Measurements from ENCODE around the gene ZC3H7A. TPM values are rescaled to one million over a fixed set of nuclear protein-coding genes. Genes with fewer than 3 reads are reported as not detected.

ZC3H7A gene
- total and polyA plus RNA-seq, 7 experiments from 2014 or later: 40.1 to 102 (median 87.1) TPM

DNA sequence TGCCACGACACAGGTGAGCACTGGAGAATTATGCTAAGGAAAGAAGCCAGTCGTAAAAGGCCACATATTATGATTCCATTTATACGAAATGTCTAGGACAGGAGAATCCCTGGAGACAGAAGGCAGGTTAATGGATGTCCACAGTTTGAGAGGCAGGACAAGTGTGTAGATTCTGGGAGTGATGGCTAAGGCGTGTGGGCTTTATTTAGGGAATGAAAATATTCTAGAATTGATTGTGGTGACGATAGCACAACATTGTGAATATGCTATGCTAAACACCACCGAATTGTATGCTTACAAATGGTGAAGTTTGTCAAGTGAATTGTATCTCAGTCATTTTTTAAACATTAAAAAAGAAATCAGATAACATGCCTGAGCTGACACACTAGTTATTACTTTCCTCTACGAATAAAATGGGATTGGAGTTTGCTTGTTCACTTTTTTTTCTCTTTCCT, 49.1 kb downstream of the ZC3H7A start:
- H3K4me3 ChIP-seq (ENCODE audit: low read length): no peak overlapping the region
- ChIA-PET POLR2A (interaction anchor here (1.0 kb wide), 1 partner anchor 10 kb away, joined by 4 read pairs; no protein-coding TSS in a partner anchor), CTCF (no interaction called here)
- Mint-ChIP-seq H3K27ac (peak overlapping the region in 8 of 9 donors; percentile 8 to 87 (median 52)), H3K27me3 (no peaks in the 10 kb centered on the region), H3K4me3 (no peak overlapping the region), H3K36me3 (peaks cover 9 to 25% (median 23%) of the 10 kb centered on the region in 5 donors), H3K4me1 (peaks cover 7 to 17% (median 10%) of the 10 kb centered on the region in 7 donors), H3K9me3 (no peaks in the 10 kb centered on the region)
- H3K9me3 ChIP-seq (ENCODE audit: control insufficient read depth in 2 of 3, low read length in 3 of 3): no peaks in the 10 kb centered on the region
- no peaks in the 10 kb centered on the region for H3K27me3 ChIP-seq (ENCODE audit: control insufficient read depth in 2 of 2, insufficient read depth in 2 of 2, low read length in 2 of 2)
- ATAC-seq (no peak), DNase-seq (no peak)
- intact Hi-C loops (cut with micrococcal nuclease): no loop called here
- no peaks in the 10 kb centered on the region for H3K4me1 ChIP-seq (ENCODE audit: control insufficient read depth in 2 of 2, insufficient read depth in 2 of 2, low read length in 2 of 2)
- H3K27ac ChIP-seq (ENCODE audit: low read depth, low read length): no peak overlapping the region
- peaks cover 13 to 30% (median 20%) of the 10 kb centered on the region in 3 experiments for H3K36me3 ChIP-seq (ENCODE audit: control insufficient read depth in 2 of 3, insufficient read depth in 3 of 3, low read length in 3 of 3)

DNA sequence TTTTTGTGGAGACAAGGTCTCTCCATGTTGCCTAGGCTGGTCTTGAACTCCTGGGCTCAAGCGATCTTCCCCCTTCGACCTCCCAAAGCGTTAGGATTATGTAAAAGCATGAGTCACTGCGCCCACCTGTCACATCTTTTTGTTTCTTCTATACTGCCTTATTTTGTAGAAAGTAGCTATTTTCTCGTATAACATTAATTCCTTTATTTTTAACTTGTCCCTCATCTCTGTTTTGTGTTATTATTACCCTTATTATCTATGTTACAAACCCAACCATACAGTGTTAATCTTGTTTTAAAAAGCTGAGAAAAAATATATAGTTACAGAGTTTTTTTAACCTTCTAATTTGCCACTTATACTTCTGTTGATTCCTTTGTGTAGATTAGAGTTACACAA, 53.0 kb downstream of the ZC3H7A start:
- H3K4me3 ChIP-seq (ENCODE audit: low read length): no peak overlapping the region
- ChIA-PET POLR2A (interaction anchor here (0.6 to 4.6 kb wide), 8 partner anchors 12 to 749 kb away, joined by 3 to 67 read pairs (median 7); partner anchors contain the start of gene ZC3H7A), CTCF (interaction anchor here (0.6 to 1.4 kb wide), 6 partner anchors 17 to 117 kb away, joined by 3 to 4 read pairs (median 3); partner anchors contain the start of gene ZC3H7A)
- no peaks in the 10 kb centered on the region for H3K27me3 ChIP-seq (ENCODE audit: control insufficient read depth in 2 of 2, insufficient read depth in 2 of 2, low read length in 2 of 2)
- Mint-ChIP-seq H3K36me3 (peaks cover 0 to 15% (median 3%) of the 10 kb centered on the region in 5 donors), H3K9me3 (no peaks in the 10 kb centered on the region), H3K4me1 (peaks cover 30 to 46% (median 38%) of the 10 kb centered on the region in 7 donors), H3K27ac (peak overlapping the region; percentile 91 to 99 (median 98)), H3K4me3 (peak overlapping the region; percentile 89 to 98 (median 92)), H3K27me3 (no peaks in the 10 kb centered on the region)
- DNase-seq: no peak
- peaks cover 22 to 23% of the 10 kb centered on the region in 2 donors for H3K4me1 ChIP-seq (ENCODE audit: control insufficient read depth in 2 of 2, insufficient read depth in 2 of 2, low read length in 2 of 2)
- no peak for ATAC-seq
- H3K36me3 ChIP-seq (ENCODE audit: control insufficient read depth in 2 of 3, insufficient read depth in 3 of 3, low read length in 3 of 3): peaks cover 0 to 4% (median 0%) of the 10 kb centered on the region in 3 experiments
- H3K9me3 ChIP-seq (ENCODE audit: control insufficient read depth in 2 of 3, low read length in 3 of 3): no peaks in the 10 kb centered on the region
- H3K27ac ChIP-seq (ENCODE audit: low read depth, low read length): peak overlapping the region; percentile 90
- intact Hi-C loops (cut with micrococcal nuclease): loop anchor here (5.0 kb wide), 2 partner anchors 338 to 1058 kb away; partner anchors contain the start of gene CPPED1 (in 1 of the 2)

GRCh38 chr16:11743308-11744074, 53.6 kb downstream of the ZC3H7A start:
- Mint-ChIP-seq H3K4me3 (peak overlapping the region; percentile 89 to 98 (median 92)), H3K4me1 (peaks cover 31 to 52% (median 44%) of the 10 kb centered on the region in 7 donors), H3K36me3 (peaks cover 0 to 17% (median 2%) of the 10 kb centered on the region in 5 donors), H3K27me3 (no peaks in the 10 kb centered on the region), H3K9me3 (no peaks in the 10 kb centered on the region), H3K27ac (peak overlapping the region; percentile 91 to 99 (median 98))
- Histone ChIP-seq H3K4me1 (ENCODE audit: control insufficient read depth in 2 of 2, insufficient read depth in 2 of 2, low read length in 2 of 2) (peaks cover 23 to 26% of the 10 kb centered on the region in 2 donors), H3K36me3 (ENCODE audit: control insufficient read depth in 2 of 3, insufficient read depth in 3 of 3, low read length in 3 of 3) (peaks cover 0 to 4% (median 0%) of the 10 kb centered on the region in 3 experiments), H3K27me3 (ENCODE audit: control insufficient read depth in 2 of 2, insufficient read depth in 2 of 2, low read length in 2 of 2) (no peaks in the 10 kb centered on the region), H3K27ac (ENCODE audit: low read depth, low read length) (peak overlapping the region; percentile 90), H3K4me3 (ENCODE audit: low read length) (peak overlapping the region; percentile 92), H3K9me3 (ENCODE audit: control insufficient read depth in 2 of 3, low read length in 3 of 3) (no peaks in the 10 kb centered on the region)
- POLR2A ChIA-PET: interaction anchor here (0.6 to 4.6 kb wide), 22 partner anchors 8 to 748 kb away, joined by 3 to 67 read pairs (median 5); partner anchors contain the start of genes GSPT1, SNN and ZC3H7A
- DNase-seq (peak in 4 of 9 donors; percentile 20 to 30 (median 22)), ATAC-seq (peak; percentile 16)
- intact Hi-C loops (cut with micrococcal nuclease): loop anchor here (1.0 to 5.0 kb wide), 4 partner anchors 211 to 1059 kb away; partner anchors contain the start of genes CLEC16A (in 1 of the 2) and CPPED1 (in 1 of the 2)
- CTCF ChIA-PET: interaction anchor here (0.6 to 2.4 kb wide), 11 partner anchors 17 to 324 kb away, joined by 3 to 14 read pairs (median 3); partner anchors contain the start of gene ZC3H7A

DNA sequence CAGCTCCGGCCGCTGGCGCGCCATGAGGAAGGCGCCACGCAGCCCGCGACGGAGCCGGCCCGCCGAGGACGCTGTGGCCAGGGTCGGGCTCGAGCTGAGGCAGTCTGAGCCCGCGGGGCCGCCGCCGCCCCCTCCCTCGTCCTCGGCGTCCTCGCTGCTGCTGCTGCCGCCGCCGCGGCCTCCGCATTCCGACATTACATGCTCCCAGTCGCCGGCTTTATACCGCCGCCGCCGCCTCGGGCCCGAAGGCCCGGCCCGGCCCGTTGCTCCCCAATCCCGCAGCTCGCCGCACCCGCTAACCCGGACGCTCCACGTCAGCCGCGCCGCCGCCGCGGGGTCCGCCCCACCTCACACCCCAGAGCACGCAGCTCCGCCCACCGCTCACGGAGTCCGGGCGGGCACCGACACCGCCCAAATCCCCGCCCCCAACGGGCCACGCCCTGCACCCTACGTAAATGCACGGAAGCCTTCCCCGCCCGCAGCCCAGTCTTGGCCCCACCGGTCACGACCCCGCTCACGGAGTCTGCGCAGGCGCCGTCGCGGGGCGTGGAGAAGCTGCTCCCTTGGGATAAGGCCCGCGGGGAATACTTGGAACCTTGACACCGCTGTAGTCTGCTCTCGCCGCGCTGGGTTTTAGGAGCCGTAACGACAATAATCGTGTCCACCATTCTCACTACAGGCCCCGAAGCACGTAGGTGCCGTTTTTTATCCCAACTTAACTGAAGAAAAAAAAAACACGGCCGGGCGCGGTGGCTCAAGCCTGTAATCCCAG, 54.3 kb downstream of the ZC3H7A start, which contains the start of gene TXNDC11:
Gene TXNDC11 (minus strand): TSS at position 322 of the 772 bp plus-strand sequence. CDS start 127 bp downstream, at position 195.
- ATAC-seq (peak; percentile 98), DNase-seq (peak; percentile 98 to 100 (median 100))
- peaks cover 0 to 21% (median 5%) of the 10 kb centered on the region in 5 donors for H3K36me3 Mint-ChIP-seq
- Histone ChIP-seq H3K4me1 (ENCODE audit: control insufficient read depth in 2 of 2, insufficient read depth in 2 of 2, low read length in 2 of 2) (peaks cover 26 to 28% of the 10 kb centered on the region in 2 donors), H3K4me3 (ENCODE audit: low read length) (peak within 1 kb of the TSS; percentile 92), H3K27me3 (ENCODE audit: control insufficient read depth in 2 of 2, insufficient read depth in 2 of 2, low read length in 2 of 2) (no peaks in the 10 kb centered on the region), H3K36me3 (ENCODE audit: control insufficient read depth in 2 of 3, insufficient read depth in 3 of 3, low read length in 3 of 3) (peaks cover 0 to 7% (median 0%) of the 10 kb centered on the region in 3 experiments), H3K27ac (ENCODE audit: low read depth, low read length) (peak within 1 kb of the TSS; percentile 90), H3K9me3 (ENCODE audit: control insufficient read depth in 2 of 3, low read length in 3 of 3) (no peaks in the 10 kb centered on the region)
- H3K27me3 Mint-ChIP-seq: no peaks in the 10 kb centered on the region
- peak within 1 kb of the TSS; percentile 91 to 98 (median 94) for H3K4me3 Mint-ChIP-seq
- peaks cover 39 to 55% (median 51%) of the 10 kb centered on the region in 7 donors for H3K4me1 Mint-ChIP-seq
- no peaks in the 10 kb centered on the region for H3K9me3 Mint-ChIP-seq
- ChIA-PET POLR2A (interaction anchor here (0.6 to 4.6 kb wide), 26 partner anchors 9 to 674 kb away, joined by 3 to 67 read pairs (median 4); partner anchors contain the start of genes GSPT1, SNN and ZC3H7A), CTCF (interaction anchor here (0.7 to 2.4 kb wide), 9 partner anchors 11 to 1061 kb away, joined by 3 to 14 read pairs (median 3); partner anchors contain the start of genes CPPED1 and ZC3H7A)
- intact Hi-C loops (cut with micrococcal nuclease): loop anchor here (1.0 to 5.0 kb wide), 15 partner anchors 41 to 1060 kb away; partner anchors contain the start of genes CLEC16A (in 2 of the 2), RSL1D1 (in 2 of the 2), SNN (in 2 of the 2) and ZC3H7A (in 2 of the 2)
- peak within 1 kb of the TSS; percentile 91 to 99 (median 98) for H3K27ac Mint-ChIP-seq

DNA sequence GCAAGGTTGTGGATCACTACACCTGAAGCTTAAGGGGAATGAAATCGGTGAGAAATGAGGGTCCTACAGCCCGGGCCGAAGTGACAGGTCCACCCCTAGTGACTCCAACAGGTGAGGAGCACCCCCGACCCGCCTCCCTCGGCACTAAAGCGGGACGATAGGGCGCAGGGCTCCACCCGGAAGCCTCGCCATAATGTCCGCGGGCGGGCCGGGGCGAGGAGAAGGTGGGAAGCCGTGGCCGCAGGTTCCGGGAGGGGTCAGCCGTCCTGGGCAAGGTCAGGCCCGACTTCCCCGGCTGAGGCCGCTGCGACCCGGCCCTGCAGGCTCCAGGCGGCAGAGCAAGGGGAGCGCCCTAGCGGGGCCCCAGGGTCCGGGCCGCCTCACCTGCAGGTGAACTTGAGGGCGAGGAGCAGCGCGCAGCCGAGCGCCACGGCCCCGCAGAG, 54.9 kb downstream of the ZC3H7A start:
- H3K4me3 Mint-ChIP-seq: peak overlapping the region; percentile 90 to 98 (median 94)
- H3K9me3 ChIP-seq (ENCODE audit: control insufficient read depth in 2 of 3, low read length in 3 of 3): no peaks in the 10 kb centered on the region
- POLR2A ChIA-PET: interaction anchor here (0.6 to 4.6 kb wide), 24 partner anchors 9 to 674 kb away, joined by 3 to 67 read pairs (median 4); partner anchors contain the start of genes GSPT1, SNN and ZC3H7A
- peak overlapping the region; percentile 92 for H3K4me3 ChIP-seq (ENCODE audit: low read length)
- no peaks in the 10 kb centered on the region for H3K27me3 ChIP-seq (ENCODE audit: control insufficient read depth in 2 of 2, insufficient read depth in 2 of 2, low read length in 2 of 2)
- H3K36me3 Mint-ChIP-seq: peaks cover 0 to 21% (median 5%) of the 10 kb centered on the region in 5 donors
- CTCF ChIA-PET: interaction anchor here (0.9 to 2.4 kb wide), 7 partner anchors 11 to 326 kb away, joined by 3 to 14 read pairs (median 3); partner anchors contain the start of gene ZC3H7A
- H3K4me1 Mint-ChIP-seq: peaks cover 45 to 58% (median 54%) of the 10 kb centered on the region in 7 donors
- H3K36me3 ChIP-seq (ENCODE audit: control insufficient read depth in 2 of 3, insufficient read depth in 3 of 3, low read length in 3 of 3): peaks cover 0 to 9% (median 0%) of the 10 kb centered on the region in 3 experiments
- H3K27ac Mint-ChIP-seq: peak overlapping the region; percentile 88 to 99 (median 95)
- peaks cover 26 to 28% of the 10 kb centered on the region in 2 donors for H3K4me1 ChIP-seq (ENCODE audit: control insufficient read depth in 2 of 2, insufficient read depth in 2 of 2, low read length in 2 of 2)
- ATAC-seq (peak; percentile 26), DNase-seq (peak in 4 of 9 donors; percentile 33 to 70 (median 44))
- H3K9me3 Mint-ChIP-seq: no peaks in the 10 kb centered on the region
- intact Hi-C loops (cut with micrococcal nuclease): loop anchor here (1.0 to 5.0 kb wide), 14 partner anchors 41 to 1060 kb away; partner anchors contain the start of genes CLEC16A (in 2 of the 2), RSL1D1 (in 2 of the 2), SNN (in 2 of the 2) and ZC3H7A (in 2 of the 2)
- no peaks in the 10 kb centered on the region for H3K27me3 Mint-ChIP-seq
- peak overlapping the region; percentile 90 for H3K27ac ChIP-seq (ENCODE audit: low read depth, low read length)

Measured in naive thymus-derived CD4-positive, alpha-beta T cell (primary cell).